ENCODE measurements around the gene TAPBPL.
A peak's percentile ranks its signal among the peaks of the same experiment; 100 is the strongest.
"Not testable (repeated sequence)": the region's sequence is repeated elsewhere in the genome, so short reads cannot be mapped to it uniquely, and the experiment has no call there.

Gene TAPBPL

GRCh38 chr12:6493497-6494257 lies 41.8 kb downstream of the TAPBPL start, which contains the start of gene NCAPD2:
NCAPD2 (plus strand) TSS chr12:6494102; CDS start chr12:6495099, 997 bp downstream.
- peak; percentile 94 for DNase-seq (ENCODE audit: low read depth)

GRCh38 chr12:6494258-6494743 lies 42.5 kb downstream of the TAPBPL start:
- DNase-seq (ENCODE audit: low read depth), result no peak

GRCh38 chr12:6494968-6495367 lies 43.1 kb downstream of the TAPBPL start:
- no peak for DNase-seq (ENCODE audit: low read depth)

DNA sequence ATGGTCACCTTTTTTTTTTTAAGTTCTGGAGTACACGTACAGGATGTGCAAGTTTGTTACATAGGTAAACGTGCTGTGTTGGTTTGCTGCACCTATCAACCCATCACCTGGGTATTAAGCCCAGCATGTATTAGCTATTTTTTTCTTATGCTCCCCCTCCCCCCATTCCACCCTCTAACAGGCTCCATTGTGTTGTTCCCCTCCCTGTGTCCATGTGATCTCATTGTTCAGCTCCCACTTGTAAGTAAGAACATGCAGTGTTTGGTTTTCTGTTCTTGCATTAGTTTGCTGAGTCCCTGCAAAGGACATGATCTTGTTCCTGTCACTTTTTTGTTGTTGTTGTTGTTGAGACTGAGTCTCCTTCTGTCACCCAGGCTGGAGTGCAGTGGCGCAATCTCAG lies 45.4 kb downstream of the TAPBPL start:
- DNase-seq (ENCODE audit: low read depth), result not testable (repeated sequence)

- no peak for DNase-seq (ENCODE audit: low read depth)
Measured at GRCh38 chr12:6500466-6500865, 48.6 kb downstream of the TAPBPL start.

DNA sequence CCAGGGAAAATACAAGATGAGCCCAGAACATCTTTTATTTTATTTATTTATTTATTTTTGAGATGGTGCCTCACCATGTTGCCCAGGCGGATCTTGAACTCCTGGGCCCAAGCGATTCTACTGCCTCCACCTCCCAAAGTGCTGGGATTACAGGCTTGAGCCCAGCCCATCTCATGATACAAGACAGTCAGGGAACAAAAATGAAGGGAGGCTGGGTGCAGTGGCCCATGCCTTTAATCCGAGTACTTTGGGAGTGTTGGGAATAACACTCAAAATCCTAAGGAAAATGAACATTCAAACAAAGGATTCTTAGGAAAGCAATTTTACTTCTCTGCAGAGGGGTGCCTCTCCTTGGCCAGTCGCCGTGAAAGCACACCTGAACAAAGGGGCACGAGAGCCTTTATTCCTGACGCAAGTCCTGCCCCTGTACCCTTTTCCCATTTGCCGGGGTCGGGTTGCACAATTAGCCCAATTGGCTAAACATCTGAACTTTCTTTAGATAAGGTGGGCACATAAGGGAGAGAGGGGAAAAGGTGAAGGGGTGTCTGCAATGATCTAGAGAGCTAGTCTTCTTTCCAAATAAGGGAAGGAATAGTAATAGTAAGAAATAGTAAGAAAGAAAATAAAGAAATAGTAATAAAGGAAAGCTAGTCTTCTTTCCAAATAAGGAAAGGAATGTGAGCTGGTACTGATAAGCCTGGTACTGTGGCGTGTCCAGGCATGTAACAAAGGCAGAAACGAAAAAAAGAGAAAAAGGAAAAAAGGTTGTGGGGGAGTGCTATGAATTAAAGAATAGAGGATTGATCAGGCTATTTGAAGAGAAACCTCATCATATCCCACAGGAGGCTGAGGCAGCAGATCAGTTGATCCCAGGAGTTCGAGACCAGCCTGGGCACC lies 55.5 kb downstream of the TAPBPL start:
- DNase-seq (ENCODE audit: low read depth), result no peak

- DNase-seq (ENCODE audit: low read depth), result no peak
Measured at GRCh38 chr12:6508087-6508486, 56.2 kb downstream of the TAPBPL start.
